Subcutaneous abdominal adipose tissue (tissue), 5 donors: ENCODE results near the gene PTPA.

Experiments
- H3K27ac ChIP-seq: one replicate; pipeline ENCODE4 v1.7.0; 2013; ENCODE audit warnings: low read depth, mild to moderate bottlenecking, inconsistent platforms, low read length, moderate library complexity
- H3K27me3 ChIP-seq, 5 donors: one replicate each; pipeline ENCODE4 v1.7.0; 2013; ENCODE audit warnings: low read length in 5 of 5, inconsistent platforms in 1 of 5; ENCODE audit not compliant: control insufficient read depth in 5 of 5, insufficient read depth in 4 of 5
- H3K36me3 ChIP-seq, 5 donors: one replicate each; pipeline ENCODE4 v1.7.0; 2013; ENCODE audit warnings: low read length in 5 of 5; ENCODE audit not compliant: control insufficient read depth in 5 of 5, insufficient read depth in 5 of 5
- H3K4me1 ChIP-seq, 5 donors: one replicate each; pipeline ENCODE4 v1.7.0; 2013; ENCODE audit warnings: low read length in 5 of 5, mild to moderate bottlenecking in 3 of 5, moderate library complexity in 1 of 5; ENCODE audit not compliant: control insufficient read depth in 5 of 5, insufficient read depth in 5 of 5
- H3K4me3 ChIP-seq, 5 donors: one replicate each; pipeline ENCODE4 v1.7.0; 2013; ENCODE audit warnings: low read length in 5 of 5, low read depth in 1 of 5
- H3K9ac ChIP-seq, 5 donors: one replicate each; pipeline ENCODE4 v1.7.0; 2013; ENCODE audit warnings: low read length in 5 of 5, mild to moderate bottlenecking in 4 of 5, moderate library complexity in 3 of 5
- H3K9me3 ChIP-seq, 5 donors: one replicate each; pipeline ENCODE4 v1.7.0; 2013; ENCODE audit warnings: low read length in 5 of 5; ENCODE audit not compliant: control insufficient read depth in 5 of 5
- donor health status: healthy.
- donor health status: healthy.
- donor health status: healthy.
- donor health status: healthy.
- donor health status: healthy.

Gene PTPA

GRCh38 chr9:129133082-129133481 is 21.9 kb downstream of the PTPA start:
- Histone ChIP-seq H3K36me3 (peaks cover 11 to 62% (median 41%) of the 10 kb centered on the region in 5 donors), H3K27me3 (no peaks in the 10 kb centered on the region), H3K9ac (no peak overlapping the region), H3K27ac (no peak overlapping the region), H3K4me1 (peaks cover 0 to 9% (median 8%) of the 10 kb centered on the region in 5 donors), H3K9me3 (no peaks in the 10 kb centered on the region), H3K4me3 (no peak overlapping the region)

GRCh38 chr9:129135476-129135875 is 24.3 kb downstream of the PTPA start:
- Histone ChIP-seq H3K9me3 (no peaks in the 10 kb centered on the region), H3K4me1 (peaks cover 4 to 31% (median 30%) of the 10 kb centered on the region in 5 donors), H3K36me3 (peaks cover 11 to 51% (median 32%) of the 10 kb centered on the region in 5 donors), H3K4me3 (no peak overlapping the region), H3K27me3 (no peaks in the 10 kb centered on the region), H3K27ac (no peak overlapping the region), H3K9ac (no peak overlapping the region)

- Histone ChIP-seq H3K9me3 (no peaks in the 10 kb centered on the region), H3K27ac (no peak overlapping the region), H3K4me3 (no peak overlapping the region), H3K27me3 (no peaks in the 10 kb centered on the region), H3K36me3 (peaks cover 6 to 45% (median 32%) of the 10 kb centered on the region in 5 donors), H3K4me1 (peaks cover 10 to 41% (median 38%) of the 10 kb centered on the region in 5 donors), H3K9ac (no peak overlapping the region)
These were observed 25.3 kb downstream of the PTPA start for GRCh38 chr9:129136446-129137035.

- H3K27ac ChIP-seq, result peak overlapping the region; percentile 100
- peak overlapping the region in 2 of 5 donors; percentile 59 to 96 for H3K9ac ChIP-seq
- no peaks in the 10 kb centered on the region for H3K27me3 ChIP-seq
- H3K9me3 ChIP-seq, result no peaks in the 10 kb centered on the region
- H3K4me1 ChIP-seq, result peaks cover 17 to 48% (median 46%) of the 10 kb centered on the region in 5 donors
- H3K4me3 ChIP-seq, result no peak overlapping the region
- H3K36me3 ChIP-seq, result peaks cover 6 to 47% (median 32%) of the 10 kb centered on the region in 5 donors
These were observed 26.3 kb downstream of the PTPA start for GRCh38 chr9:129137292-129138143.

- H3K4me1 ChIP-seq, result peaks cover 20 to 54% (median 52%) of the 10 kb centered on the region in 5 donors
These were observed 26.9 kb downstream of the PTPA start for GRCh38 chr9:129138144-129138462.

GRCh38 chr9:129138476-129139232 is 27.4 kb downstream of the PTPA start:
- H3K27ac ChIP-seq, result peak overlapping the region; percentile 100
- peak overlapping the region; percentile 31 to 96 (median 77) for H3K9ac ChIP-seq
- H3K27me3 ChIP-seq, result no peaks in the 10 kb centered on the region
- peaks cover 23 to 59% (median 57%) of the 10 kb centered on the region in 5 donors for H3K4me1 ChIP-seq
- H3K9me3 ChIP-seq, result no peaks in the 10 kb centered on the region
- H3K4me3 ChIP-seq, result peak overlapping the region in 2 of 5 donors; percentile 49 to 70
- peaks cover 3 to 41% (median 25%) of the 10 kb centered on the region in 5 donors for H3K36me3 ChIP-seq

More at GRCh38 chr9:129138144-129138462, 26.9 kb downstream of the PTPA start:
- Histone ChIP-seq H3K27ac (peak overlapping the region; percentile 100), H3K9me3 (no peaks in the 10 kb centered on the region), H3K4me3 (no peak overlapping the region), H3K36me3 (peaks cover 6 to 46% (median 30%) of the 10 kb centered on the region in 5 donors), H3K9ac (peak overlapping the region; percentile 31 to 96 (median 77)), H3K27me3 (no peaks in the 10 kb centered on the region)

- peak overlapping the region; percentile 100 for H3K27ac ChIP-seq
- peak overlapping the region; percentile 57 to 70 (median 63) for H3K4me3 ChIP-seq
- no peaks in the 10 kb centered on the region for H3K9me3 ChIP-seq
- peaks cover 26 to 65% (median 63%) of the 10 kb centered on the region in 5 donors for H3K4me1 ChIP-seq
- no peaks in the 10 kb centered on the region for H3K27me3 ChIP-seq
- peaks cover 0 to 46% (median 25%) of the 10 kb centered on the region in 5 donors for H3K36me3 ChIP-seq
- peak overlapping the region; percentile 71 to 96 (median 78) for H3K9ac ChIP-seq
These were observed 28.2 kb downstream of the PTPA start for GRCh38 chr9:129139233-129139992.

- Histone ChIP-seq H3K9ac (peak overlapping the region; percentile 91 to 100 (median 96)), H3K4me1 (peaks cover 26 to 68% (median 65%) of the 10 kb centered on the region in 5 donors), H3K27me3 (no peaks in the 10 kb centered on the region), H3K9me3 (no peaks in the 10 kb centered on the region), H3K4me3 (peak overlapping the region; percentile 48 to 70 (median 63)), H3K27ac (peak overlapping the region; percentile 100), H3K36me3 (peaks cover 0 to 40% (median 20%) of the 10 kb centered on the region in 5 donors)
These were observed 28.8 kb downstream of the PTPA start for GRCh38 chr9:129139993-129140396.

GRCh38 chr9:129140397-129141065 is 29.3 kb downstream of the PTPA start:
- Histone ChIP-seq H3K36me3 (peaks cover 0 to 37% (median 19%) of the 10 kb centered on the region in 5 donors), H3K9me3 (no peaks in the 10 kb centered on the region), H3K27ac (peak overlapping the region; percentile 100), H3K4me3 (peak overlapping the region; percentile 42 to 70 (median 47)), H3K27me3 (no peaks in the 10 kb centered on the region), H3K9ac (peak overlapping the region; percentile 91 to 100 (median 96)), H3K4me1 (peaks cover 26 to 73% (median 71%) of the 10 kb centered on the region in 5 donors)
